Stimulated activated CD8-positive, alpha-beta memory T cell treated with anti-CD3 and anti-CD28 coated beads, Interleukin-7, amount 100 ng/mL, for 48 hours (primary cell): ENCODE data around the gene TSC22D1.
"Not testable (repeated sequence)": the region's sequence is repeated elsewhere in the genome, so short reads cannot be mapped to it uniquely, and the experiment has no call there.

Source experiments
- DNase-seq, 2 donors: peaks; one replicate each; pipeline ENCODE4 v3.0.0-alpha.2; 2020; ENCODE audit warnings: low read depth in 1 of 2; ENCODE audit errors: extremely low read depth in 1 of 2

Gene TSC22D1

DNA sequence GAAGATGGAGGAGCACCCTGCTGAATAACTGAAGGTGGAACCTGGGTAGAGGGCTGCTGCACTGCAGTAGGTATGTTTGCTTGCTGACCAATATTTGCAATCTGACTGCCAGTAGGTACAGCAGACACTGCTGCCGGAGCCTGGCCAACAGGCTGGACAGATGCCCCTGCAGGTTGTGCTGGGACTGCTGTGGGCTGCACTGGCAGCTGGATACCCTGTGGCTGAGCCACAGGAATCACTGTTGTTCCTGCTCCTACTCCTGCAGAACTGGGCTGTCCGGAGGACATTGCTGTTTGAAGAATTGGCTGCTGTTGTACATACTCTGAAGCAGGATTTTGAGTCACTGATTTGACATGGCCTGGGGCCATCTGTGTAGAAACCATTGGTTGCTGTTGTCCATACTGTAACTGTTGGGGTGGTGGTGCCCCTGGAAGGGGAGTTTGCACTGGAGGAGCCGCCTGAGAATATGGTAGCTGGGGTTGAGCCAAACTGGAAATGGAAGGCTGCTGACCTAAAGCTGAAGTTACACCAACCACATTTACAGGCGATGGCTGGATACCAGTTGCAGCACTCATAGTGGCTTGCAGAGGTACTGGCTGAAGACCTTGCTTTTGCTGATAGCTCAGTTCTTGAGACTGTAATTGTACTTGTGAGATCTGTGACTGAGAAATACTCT is 2.2 kb downstream of the TSC22D1 start:
- DNase-seq: no peak

DNA sequence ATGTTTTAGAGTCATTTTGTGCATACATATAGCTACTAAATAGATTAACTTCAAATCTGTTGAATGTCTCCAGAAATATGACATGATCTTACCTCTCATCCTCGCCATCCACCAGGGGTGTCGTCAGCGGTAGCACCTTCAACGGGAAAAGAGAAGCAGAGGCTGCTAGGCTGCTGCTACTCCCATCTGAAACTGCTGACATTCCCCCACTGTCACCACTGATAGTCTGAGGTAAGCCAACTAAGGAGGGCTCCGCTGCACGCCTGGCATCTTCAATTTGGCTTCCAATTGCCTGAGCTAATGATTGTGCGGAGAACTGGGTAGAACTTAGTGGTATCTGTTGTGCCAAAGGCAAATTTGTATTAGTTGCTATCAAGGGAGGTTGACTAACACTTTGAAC is 3.1 kb downstream of the TSC22D1 start:
- no peak for DNase-seq

DNA sequence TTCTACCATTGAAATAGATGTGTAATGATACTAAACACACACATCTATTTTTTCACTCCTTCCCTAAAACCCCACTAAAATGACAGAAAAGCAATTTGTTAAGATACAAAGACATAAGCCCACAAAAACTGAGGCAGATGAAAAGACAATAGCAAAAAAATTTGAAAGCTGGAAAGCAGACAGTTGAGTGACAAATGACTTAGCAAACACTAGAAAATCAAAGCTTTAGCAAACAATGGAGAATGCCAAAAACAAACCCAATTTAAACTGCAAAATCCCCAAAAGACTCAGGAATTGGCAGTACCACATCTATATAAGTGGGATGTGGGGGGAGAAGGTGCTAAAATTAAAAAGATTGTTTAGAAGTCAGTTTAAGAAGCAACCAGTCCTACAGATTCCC is 9.5 kb downstream of the TSC22D1 start:
- DNase-seq: no peak

DNA sequence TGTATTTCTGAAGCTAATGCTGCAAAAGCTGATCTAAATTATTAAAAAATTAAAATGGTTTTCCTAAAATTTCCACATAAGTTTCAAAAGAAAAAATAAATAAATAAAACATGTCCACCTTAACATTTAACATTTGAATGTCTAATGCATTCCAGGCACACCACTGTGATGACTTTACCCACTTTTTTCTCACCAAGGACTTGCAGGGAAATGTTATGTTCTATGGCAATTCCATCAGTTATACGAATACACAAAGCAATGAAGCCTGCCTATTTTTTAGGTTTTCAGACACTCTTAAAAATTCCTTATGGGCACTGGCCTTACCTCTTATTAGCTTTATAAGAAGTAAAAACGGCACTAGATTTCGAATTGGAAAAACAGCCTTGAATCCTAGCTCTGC is 10.2 kb downstream of the TSC22D1 start:
- DNase-seq: no peak

DNA sequence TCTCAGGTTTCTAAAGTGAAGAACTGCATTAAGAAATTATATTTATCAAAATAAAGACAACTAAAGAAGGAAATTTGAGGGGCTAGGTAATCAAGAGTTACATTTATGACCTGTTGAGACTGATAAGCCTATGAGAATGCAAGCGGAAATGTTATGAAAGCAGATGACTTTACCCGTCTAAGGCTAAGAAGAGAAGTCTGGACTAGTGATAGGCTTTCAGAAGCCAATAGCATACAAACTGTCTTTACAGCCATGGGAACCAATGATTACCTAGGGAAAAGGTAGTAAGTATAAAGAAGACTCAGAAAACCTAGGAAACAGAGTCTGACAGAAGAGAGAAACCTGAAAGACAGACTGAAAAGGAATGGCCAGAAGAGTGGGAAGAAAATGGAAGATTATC is 11.2 kb downstream of the TSC22D1 start:
- DNase-seq: no peak

DNA sequence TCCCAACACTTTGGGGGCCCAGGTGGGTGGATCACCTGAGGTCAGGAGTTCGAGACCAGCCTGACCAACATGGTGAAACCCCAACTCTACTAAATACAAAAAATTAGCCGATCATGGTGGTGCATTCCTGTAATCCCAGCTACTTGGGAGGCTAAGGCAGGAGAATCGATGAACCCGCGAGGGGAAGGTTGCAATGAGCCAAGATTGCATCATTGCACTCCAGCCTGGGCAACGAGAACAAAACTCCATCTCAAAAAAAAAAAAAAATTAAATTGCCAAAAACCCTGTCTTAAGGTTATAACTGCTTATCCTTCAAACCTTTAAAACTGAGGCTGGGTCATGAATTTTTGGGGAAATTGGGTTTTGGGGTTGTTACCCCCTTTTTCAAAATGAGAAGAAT is 13.3 kb downstream of the TSC22D1 start:
- DNase-seq: not testable (repeated sequence)

DNA sequence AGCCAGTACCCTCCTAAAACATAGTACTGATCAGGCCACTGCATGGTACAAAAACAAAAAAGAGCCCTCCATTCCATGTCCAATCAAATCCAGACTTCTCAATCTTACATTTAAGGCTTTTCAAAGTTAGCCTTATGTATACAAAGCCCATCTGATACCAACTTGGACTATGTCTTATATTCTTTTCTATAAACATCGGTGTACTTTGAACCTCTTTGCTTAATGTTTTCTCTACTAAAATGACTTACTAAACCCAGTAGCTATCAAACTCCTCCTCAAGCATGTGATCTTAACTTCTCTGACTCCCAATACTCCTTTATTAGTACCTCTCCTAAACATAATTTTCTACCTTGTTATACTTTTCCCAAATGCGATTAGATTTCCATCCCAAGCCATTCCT is 14.8 kb downstream of the TSC22D1 start:
- no peak for DNase-seq

DNA sequence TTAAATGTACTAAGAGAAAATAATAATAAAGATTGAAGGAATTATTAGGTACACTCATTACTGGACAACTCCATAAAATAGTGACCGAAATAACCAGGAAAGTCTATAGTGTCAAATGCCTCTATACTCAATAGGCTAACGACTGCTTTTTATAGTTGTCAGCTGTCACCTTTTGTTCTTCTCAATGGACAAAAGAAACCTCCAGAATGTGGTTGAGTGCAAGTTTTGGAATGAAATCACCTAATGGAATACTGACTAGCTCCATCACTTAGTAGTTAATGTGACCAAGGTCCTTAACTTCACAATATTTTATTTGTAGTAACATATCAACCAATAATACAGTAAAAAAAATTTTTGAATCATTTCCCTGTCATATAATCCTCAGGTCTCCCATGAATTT is 18.1 kb downstream of the TSC22D1 start:
- DNase-seq: no peak

DNA sequence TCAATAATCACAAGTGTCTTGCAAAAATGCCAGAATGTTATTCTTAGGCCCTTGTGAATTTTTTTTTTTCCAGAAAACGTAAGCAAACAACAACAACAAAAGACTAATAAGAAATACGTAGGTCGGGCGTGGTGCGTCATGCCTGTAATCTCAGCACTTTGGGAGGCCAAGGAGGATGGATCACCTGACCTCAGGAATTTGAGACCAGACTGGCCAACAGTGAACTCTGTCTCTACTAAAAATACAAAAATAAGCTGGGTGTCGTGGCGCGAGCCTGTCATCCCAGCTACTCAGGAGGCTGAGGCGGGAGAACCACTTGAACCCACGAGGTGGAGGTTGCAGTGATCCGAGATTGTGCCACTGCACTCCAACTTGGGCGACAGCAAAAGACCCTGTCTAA is 20.9 kb downstream of the TSC22D1 start:
- DNase-seq: no peak

DNA sequence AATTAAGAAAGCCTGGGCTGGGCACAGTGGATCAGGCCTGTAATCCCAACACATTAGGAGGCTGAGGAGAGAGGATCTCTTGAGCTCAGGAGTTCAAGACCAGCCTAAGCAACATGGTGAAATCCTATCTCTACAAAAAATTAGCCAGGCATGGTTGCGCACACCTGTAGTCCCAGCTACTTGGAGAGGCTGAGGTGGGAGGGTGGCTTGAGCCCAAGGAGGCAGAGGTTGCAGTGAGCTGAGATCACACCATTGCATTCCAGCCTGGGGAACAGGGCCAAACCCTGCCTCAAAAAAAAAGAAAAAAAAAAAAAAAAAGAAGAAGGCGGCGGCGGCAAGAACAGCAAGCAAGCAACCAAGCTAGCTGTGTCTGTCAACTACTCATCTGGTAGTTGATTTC is 26.7 kb downstream of the TSC22D1 start:
- no peak for DNase-seq

DNA sequence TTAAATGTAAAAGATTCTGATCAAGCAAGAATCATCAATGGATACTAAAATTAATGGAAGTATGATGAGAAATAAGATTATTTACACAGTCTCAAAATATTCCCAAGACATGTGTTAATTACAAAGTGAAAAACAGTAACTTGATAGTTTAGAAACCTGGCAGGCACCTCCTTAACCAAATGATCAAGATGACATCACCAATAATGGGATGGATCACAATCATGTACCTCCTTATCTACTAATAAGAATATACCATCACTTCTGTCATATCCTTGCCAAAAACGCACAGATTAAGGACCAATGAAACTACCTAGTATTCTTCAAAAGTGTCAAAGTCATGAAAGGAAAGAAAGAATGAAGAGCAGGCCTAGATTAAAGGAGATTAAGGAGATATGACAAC is 30.0 kb downstream of the TSC22D1 start:
- DNase-seq: no peak

DNA sequence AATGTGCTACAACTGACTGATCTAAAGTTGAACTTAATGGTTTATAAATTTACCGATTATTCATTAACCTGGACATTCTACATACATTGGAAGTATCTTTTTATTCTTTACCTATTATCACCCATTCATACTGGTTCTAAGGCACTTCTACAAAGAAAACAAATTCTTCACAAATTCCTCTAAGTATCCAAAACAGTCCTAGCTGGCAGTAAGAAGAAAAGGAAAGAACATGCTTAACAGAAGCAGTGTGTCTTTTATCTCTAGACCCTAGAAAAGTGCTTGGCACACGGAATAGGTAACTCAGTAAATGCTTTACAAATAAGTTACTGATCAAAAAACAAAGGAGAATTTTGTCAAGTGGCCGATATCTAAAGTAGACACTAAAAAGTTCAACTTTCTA is 32.8 kb downstream of the TSC22D1 start:
- DNase-seq: no peak

DNA sequence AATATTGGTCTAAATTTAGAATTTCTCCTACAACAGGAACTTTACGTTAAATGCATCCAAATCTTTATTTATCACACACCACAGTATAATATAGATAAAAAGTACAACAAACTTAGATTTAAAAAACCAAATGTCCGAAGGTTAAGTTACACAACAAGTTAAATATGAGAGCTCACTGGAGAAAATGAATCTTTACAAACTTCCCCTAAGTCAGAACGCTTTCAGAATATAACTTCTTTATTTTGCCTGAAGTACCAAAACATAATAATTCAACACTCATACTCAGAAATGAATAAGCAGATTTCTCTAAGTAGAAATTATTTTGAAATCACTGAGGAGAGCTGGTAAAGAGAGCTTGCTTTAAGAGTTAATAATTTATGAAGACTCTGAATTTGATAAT is 33.8 kb downstream of the TSC22D1 start:
- no peak for DNase-seq

DNA sequence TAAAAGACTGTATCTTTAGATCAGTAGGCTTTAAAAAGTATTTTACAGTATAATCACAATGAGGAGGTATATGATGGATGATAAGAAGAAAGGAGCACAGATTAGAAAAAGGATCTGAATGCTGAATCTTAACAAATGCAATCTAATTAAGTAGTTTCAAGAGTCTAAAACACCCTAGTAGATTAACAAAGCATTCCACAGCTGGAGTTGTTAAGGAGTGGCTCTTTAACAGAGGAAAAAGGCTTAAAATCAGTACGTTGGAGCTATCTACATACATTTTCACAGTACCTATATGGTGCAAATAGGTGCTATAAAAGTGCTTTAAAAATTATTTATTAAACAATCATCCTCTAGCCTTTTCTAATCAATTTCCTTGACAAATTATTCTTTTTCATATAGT is 34.5 kb downstream of the TSC22D1 start:
- DNase-seq: no peak

DNA sequence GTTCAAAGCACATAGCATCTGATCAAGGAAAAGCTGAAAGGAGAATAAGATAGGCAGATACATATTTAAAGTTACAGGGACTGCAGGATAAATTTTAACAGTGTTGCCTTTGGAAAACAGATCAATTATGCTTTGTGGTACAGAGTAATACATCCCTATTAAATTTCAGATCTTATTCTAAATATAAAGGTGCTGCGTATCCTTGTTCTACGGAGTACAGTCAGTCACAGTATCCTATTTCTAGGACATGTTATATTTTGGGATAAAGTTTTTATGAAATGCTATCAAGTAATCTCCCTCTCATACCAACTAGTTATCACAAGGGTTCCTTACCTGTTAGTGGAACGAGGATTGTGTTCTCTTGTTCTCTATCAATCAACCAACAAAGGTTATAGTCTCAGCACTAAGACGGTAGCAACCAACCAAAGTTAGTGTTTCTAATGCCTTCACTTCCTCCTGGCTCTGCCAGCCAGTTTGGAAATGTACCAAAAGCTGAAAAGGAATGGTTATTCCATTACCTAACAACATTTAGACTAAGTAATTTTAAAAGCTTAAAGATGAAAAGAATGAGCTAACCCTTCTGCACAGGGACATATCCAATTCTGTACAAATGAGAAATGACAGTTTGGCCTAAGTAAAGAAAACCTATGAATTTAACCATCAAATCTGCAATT is 35.2 kb downstream of the TSC22D1 start:
- DNase-seq: no peak

DNA sequence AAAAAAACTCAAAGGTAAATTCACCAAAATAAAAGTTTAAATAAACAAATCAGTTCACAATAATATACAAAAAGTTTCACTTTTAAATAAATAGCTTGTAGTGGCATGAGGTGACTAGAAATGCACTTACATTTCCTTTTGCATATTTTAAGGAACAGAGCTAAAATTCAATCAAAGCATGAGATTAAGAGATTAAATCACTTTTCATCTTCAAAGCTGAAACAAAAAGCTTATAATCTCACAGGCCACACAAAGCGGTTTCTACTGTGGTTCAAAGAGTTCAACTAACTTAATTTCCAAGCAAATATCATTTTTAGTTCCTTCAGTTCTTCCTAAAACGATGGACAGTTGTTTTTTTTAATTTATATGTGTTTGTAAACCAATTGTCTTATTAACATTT is 38.9 kb downstream of the TSC22D1 start:
- no peak for DNase-seq

DNA sequence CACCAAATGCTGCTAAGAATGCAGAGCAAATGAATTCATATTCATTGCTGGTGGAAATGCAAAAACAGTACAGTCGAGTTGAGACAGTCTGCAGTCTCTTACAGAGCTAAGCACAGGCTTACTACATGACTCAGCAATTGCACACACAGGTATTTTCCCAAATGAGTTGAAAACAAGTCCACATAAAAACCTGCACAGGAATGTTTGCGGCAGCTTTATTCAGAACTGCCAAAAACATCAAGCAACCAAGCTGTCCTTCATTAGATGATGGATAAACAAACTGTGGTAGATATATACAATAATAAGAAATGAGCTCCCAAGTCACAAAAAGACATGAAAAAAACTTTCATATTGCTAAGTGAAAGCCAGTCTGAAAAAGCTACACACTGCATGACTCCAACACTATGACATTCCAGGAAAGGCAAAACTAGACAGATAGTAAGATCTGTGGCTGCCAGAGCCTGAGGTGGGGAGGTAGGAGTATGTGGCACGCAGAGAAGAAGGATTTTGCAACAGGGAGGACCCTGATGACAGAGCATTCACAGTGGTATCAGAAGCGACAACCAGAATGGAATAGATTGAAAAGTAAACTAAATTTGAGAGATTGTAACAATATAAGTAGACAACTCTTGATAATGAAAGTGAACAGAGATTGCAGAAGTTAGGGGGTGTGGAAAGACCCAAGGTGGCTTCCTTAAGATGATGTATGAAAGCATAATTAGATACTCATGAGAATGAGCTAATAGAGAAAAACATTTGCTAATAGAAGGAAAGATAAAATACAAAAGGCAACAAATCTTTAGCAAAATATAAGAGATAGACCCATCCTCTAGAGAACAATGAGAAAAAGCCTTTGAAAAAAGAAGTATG is 52.7 kb downstream of the TSC22D1 start:
- no peak for DNase-seq

DNA sequence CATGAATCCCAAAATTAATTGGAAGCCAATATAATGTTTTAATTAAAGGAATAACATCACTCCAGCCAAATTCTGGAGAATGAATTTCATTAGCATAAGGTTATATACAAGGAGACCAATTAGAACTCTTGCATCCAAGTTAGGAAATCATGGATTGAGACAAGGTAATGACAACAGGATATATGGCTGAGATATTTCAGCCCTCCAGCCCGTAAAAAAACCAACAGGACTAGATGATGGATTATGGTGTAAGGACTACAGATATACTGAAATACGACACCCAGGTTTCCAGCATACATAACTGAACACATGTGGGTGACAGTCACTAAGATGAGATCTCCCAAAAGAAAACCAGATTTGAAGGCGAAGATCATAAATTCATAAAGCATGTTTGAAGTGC is 56.5 kb downstream of the TSC22D1 start:
- DNase-seq: no peak

DNA sequence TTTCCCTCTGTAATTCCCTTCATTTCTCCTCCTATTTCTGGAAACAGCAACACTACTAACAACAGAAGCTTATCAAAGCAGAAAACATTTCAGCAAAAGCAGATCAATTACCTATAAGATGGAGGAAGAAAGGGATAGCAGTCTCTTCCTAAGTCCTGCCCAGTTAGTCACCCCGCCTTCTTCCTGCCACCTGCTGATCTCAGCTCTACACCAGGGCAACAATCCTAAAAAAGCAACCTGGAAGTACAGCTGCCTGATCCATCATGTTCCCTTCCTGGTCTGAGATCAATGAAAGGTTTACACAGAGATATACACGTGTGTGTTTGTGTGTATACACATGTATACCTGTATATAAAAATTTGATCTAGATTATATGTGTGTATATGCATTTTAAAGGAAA is 59.4 kb downstream of the TSC22D1 start:
- no peak for DNase-seq

DNA sequence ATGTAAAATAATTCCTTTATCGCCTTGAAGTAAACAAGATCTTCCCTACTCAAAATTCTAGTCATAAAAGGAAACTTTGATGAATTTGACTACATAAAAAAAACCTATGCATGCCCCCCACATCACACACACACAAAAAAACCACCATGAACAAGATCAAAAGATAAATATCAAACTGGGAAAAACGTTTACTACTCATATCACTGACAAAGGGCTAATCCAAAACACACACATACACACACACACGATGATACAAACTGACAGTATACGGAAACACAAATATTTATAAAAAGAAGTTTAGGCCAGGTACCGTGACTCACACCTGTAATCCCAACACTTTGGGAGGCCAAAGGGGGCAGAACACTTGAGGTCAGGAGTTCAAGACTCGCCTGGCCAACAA is 61.9 kb downstream of the TSC22D1 start:
- no peak for DNase-seq

DNA sequence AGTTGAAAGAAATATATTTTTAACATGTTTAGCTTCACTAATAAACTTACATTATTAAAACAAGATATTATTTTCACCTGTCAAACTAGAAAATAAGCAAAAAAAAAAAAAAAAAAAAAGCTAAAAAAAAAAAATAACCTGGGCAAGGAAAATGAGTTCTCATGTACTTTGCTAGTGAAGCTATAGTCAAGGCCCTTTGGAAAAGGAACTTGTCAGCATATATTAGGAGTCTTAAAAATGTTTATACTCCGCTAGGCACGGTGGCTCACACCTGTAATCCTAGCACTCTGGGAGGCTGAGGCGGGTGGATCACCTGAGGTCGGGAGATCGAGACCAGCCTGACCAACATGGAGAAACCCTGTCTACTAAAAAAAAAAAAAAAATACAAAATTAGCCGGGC is 66.3 kb downstream of the TSC22D1 start:
- DNase-seq: not testable (repeated sequence)

DNA sequence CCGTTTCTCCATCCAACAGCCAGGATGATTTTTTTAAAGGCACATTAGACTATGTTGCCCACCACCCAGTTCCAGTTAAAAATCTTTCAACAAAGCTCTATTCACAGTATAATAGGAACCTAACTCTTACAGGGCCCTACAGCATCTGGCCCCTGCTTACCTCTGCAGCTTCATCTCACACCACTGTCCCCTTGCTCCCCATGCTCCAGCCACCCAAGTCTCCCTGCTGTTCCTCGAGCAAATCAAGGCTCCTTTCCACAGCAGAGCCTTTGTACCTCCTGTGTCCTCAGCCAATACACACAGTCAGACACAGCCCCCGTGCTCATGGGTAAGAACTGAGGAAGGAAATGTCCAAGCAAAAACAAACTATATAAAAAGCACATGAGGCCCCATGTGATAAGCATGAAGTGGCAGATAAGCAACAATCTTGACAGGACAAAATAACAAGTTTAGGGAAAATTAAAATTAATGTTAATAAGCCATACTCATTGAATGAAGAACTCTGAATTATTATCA is 67.5 kb downstream of the TSC22D1 start:
- no peak for DNase-seq
